H54 (cell line): ENCODE measurements around the gene PCID2.
"Not testable (repeated sequence)": the region's sequence is repeated elsewhere in the genome, so short reads cannot be mapped to it uniquely, and the experiment has no call there.

Experiments
- DNase-seq: peaks from one replicate; pipeline ENCODE4 v3.0.0; 2011; ENCODE audit warnings: low spot score, mixed read lengths; ENCODE audit not compliant: insufficient read length
- FAIRE-seq: peaks from 3 replicates; lab custom pipeline; 2011; peaks lifted over from hg19 to GRCh38; lab: Jason Lieb, UNC
- POLR2A ChIP-seq: IDR thresholded peaks from 2 replicates; pipeline ENCODE4 v1.6.1; 2011; ENCODE audit warnings: low read depth, mild to moderate bottlenecking, low read length

Gene PCID2

GRCh38 chr13:113171250-113172125, 37.0 kb downstream of the PCID2 start:
- no peak for DNase-seq
- FAIRE-seq, result no peak
- TF ChIP-seq POLR2A, result no peak

GRCh38 chr13:113170511-113170910, 38.0 kb downstream of the PCID2 start:
- TF ChIP-seq POLR2A, result no peak
- FAIRE-seq, result no peak

DNA sequence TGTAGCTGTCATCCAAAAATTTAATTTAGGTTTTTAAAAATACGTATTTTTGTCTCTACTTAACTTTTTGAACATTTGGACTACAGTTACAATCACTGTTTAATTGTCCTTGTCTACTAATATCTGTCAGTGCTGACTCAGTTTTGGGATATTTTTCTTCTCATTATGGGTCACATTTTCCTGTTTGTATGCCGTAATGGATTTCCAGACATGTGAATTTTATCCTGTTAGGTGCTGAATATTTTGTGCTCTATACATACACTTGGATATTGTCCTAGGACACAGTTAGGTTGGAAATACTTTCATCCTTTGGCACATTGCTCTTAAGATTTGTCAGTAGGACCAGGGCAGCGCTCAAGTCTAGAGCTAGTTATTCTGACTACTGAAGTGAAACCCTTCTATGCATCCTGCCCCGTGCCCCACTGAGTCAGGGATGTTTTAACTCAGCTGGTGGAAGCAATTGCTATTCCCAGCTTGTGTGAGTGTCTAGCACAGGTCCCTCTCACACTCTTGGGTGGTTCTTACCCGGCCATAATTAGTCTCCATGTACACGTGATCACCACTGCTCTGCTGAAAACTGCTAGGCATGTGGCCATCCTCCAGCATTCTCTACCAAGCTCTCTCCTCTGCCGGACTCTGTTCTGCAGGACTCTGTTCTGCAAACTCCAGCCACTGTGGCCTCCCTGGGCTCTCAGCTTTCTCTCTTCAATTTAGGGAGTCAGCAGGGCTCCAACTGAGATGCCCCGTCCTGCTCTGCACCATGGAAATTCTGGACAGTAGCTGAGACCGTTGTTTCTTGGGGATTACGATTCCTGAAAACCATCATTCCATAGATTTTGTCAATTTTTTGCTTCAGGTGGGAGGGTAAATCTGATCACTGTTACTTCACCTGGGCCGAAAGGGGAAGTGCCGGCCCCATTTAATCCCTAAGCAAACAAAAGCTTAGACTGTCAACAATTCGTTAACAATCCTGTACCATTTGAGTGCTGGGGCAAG, 38.9 kb downstream of the PCID2 start:
- no peak for TF ChIP-seq POLR2A
- DNase-seq, result no peak
- FAIRE-seq, result no peak

More at GRCh38 chr13:113170511-113170910, 38.0 kb downstream of the PCID2 start:
- no peak for DNase-seq

DNA sequence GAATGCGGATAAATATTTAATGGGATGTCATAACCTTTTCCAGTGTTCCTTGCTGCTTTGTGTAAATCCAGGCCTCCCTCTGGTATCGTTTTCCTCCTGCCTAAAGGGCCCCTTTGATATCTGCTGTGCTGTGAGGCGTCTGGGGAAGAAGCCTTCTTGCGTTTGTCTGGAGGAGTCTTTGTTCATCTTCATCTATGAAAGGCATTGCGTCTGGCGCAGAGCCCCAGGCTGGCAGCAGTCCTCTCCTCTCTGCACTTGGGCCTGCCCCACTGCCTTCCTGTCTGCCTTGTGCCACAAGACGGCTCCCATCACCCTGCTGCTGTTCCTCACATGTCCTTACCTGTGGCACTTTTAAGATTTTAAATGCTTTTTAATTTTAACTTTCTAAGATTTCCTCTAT, 40.3 kb downstream of the PCID2 start:
- FAIRE-seq (no peak), DNase-seq (no peak)
- TF ChIP-seq POLR2A, result no peak

- DNase-seq (no peak), FAIRE-seq (no peak)
- no peak for TF ChIP-seq POLR2A
Measured at GRCh38 chr13:113167575-113167974, 40.9 kb downstream of the PCID2 start.

DNA sequence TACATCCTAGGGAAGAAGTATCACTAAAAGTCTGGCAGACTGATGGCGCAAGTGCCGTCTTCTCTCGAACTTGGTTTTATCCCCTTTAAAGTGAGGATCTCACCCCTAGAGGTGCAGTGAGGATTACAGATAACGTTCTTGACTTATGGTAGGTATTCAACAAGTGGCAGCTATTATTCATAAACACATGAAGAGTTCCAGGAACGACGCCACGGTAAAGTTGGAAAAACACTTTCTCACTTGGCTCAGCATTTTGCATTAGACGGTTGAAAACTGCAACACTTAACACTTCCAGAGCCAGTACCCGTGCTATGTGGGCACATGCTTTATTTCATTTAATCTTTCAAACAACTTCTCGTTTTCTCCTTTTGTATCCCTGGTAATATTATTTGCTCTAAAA, 41.3 kb downstream of the PCID2 start:
- TF ChIP-seq POLR2A, result no peak
- no peak for FAIRE-seq
- DNase-seq, result no peak

- no peak for TF ChIP-seq POLR2A
- FAIRE-seq (no peak), DNase-seq (no peak)
Measured at GRCh38 chr13:113166681-113167080, 41.8 kb downstream of the PCID2 start.

GRCh38 chr13:113166266-113166665, 42.2 kb downstream of the PCID2 start:
- FAIRE-seq (no peak), DNase-seq (no peak)
- no peak for TF ChIP-seq POLR2A

GRCh38 chr13:113164492-113164891, 44.0 kb downstream of the PCID2 start:
- TF ChIP-seq POLR2A, result no peak
- FAIRE-seq, result no peak
- no peak for DNase-seq

- no peak for FAIRE-seq
- no peak for TF ChIP-seq POLR2A
- no peak for DNase-seq
Measured at GRCh38 chr13:113162783-113163685, 45.4 kb downstream of the PCID2 start.

GRCh38 chr13:113161975-113162374, 46.5 kb downstream of the PCID2 start:
- not testable (repeated sequence) for DNase-seq, FAIRE-seq

DNA sequence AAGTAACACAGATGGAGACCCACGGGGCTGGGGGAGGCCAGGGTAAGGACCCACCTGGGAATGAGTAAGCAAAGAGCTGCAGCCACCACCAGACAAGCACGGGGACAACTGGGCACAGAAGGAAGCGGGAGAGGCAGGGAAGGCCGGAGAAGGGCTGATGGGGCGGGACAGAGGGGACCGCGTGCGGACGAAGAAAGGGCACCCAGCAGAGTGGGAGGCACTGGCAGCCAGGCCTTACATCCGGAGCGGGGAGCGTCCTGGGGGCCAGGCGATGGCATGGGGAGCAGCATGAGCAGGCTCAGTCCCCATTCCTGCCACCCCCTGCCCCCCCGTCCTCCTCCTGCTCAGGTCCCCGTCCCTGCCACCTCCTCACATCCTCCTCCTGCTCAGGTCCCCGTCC, 47.0 kb downstream of the PCID2 start:
- FAIRE-seq, result no peak
- no peak for DNase-seq
- TF ChIP-seq POLR2A, result no peak

DNA sequence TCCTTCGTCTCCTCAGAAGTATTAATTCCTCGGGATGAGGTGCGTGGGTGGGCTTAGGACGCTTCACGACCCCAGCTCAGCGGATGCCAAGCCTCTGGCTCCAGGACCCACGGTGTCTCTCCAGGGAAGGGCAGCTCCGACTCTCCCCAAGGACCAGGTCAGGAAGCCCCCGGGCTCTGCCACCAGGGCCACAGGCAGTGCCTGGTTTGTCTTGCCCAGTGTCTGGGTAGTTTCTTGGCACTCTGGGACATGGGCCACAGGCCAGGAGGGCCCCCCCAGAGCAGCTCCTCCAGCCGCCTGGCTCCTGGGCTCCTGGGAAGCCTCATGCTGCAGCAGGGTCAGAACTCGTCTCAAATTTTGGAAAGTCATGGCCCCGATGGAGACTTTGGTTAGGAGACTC, 47.5 kb downstream of the PCID2 start:
- FAIRE-seq, result no peak
- no peak for TF ChIP-seq POLR2A

More for the DNA sequence above, 47.5 kb downstream of the PCID2 start:
- DNase-seq, result no peak
